Breast epithelium (tissue), 4 donors: Measurements from ENCODE around the gene IL9R. TPM values are rescaled to one million over a fixed set of nuclear protein-coding genes. Genes with fewer than 3 reads are reported as not detected.

Source experiments
- DNase-seq, 2 donors: peaks; one replicate each; pipeline ENCODE4 v3.0.0-alpha.2; 2019; ENCODE audit warnings: low spot score in 2 of 2
- H3K27ac ChIP-seq, 2 donors: fragments of 200-600 bp; sonication (generic) in 1 of 2; one replicate each; pipeline ENCODE4 v1.5.1; 2016 to 2019; ENCODE audit warnings: mild to moderate bottlenecking in 1 of 2
- H3K27me3 ChIP-seq, 2 donors: fragments of 200-600 bp; sonication (generic) in 1 of 2; one replicate each; pipeline versions ENCODE4 v1.5.1 to v1.6.0; 2017 to 2019; ENCODE audit warnings: control low read depth in 1 of 2, mild to moderate bottlenecking in 1 of 2
- H3K36me3 ChIP-seq: fragments of 200-600 bp; one replicate; pipeline ENCODE4 v1.5.1; 2019
- H3K4me1 ChIP-seq, 2 donors: fragments of 200-600 bp; sonication (generic); one replicate each; pipeline ENCODE4 v1.5.1; 2016 to 2019; ENCODE audit warnings: control low read depth in 1 of 2
- H3K4me3 ChIP-seq, 3 donors: fragments of 200-600 bp; sonication (generic); 1 replicate in 2 of 3; 2 replicates in 1 of 3; pipeline ENCODE4 v1.5.1; 2016 to 2019; ENCODE audit warnings: mild to moderate bottlenecking in 3 of 3, moderate library complexity in 2 of 3
- H3K9me3 ChIP-seq, 2 donors: fragments of 200-600 bp; sonication (generic) in 1 of 2; one replicate each; pipeline ENCODE4 v1.5.1; 2016 to 2019; ENCODE audit warnings: control low read depth in 1 of 2
- CTCF ChIP-seq, 3 donors: fragments of 450-650 bp; IDR thresholded peaks; one replicate each; pipeline ENCODE4 v1.5.1; 2016 to 2017; ENCODE audit warnings: antibody characterized with exemption in 3 of 3, mild to moderate bottlenecking in 3 of 3, moderate library complexity in 3 of 3
- POLR2A ChIP-seq: fragments of 450-650 bp; IDR thresholded peaks from one replicate; pipeline ENCODE4 v1.6.1; 2016; ENCODE audit warnings: antibody characterized with exemption, mild to moderate bottlenecking, moderate library complexity
- POLR2AphosphoS5 ChIP-seq, 3 donors: sonication (generic); formaldehyde crosslinking; IDR thresholded peaks; one replicate each; pipeline ENCODE4 v1.6.1; 2017; ENCODE audit warnings: antibody characterized with exemption in 3 of 3
- intact Hi-C: fragments of 100-400 bp; cut with DNase I; formaldehyde crosslinking; loops from one replicate; pipeline ENCODE4 v1.15.1; 2023; ENCODE audit warnings: low total_unique reads
- total RNA-seq, 3 donors: library from RNA; depleted of rRNA; stranded (reverse); fragments of >200 nt; gene quantifications; one replicate each; pipeline ENCODE4 v1.1.0, GENCODE V29; 2016

Gene IL9R
- total RNA-seq, 3 donors from 2014 or later = 0.16 to 0.44 (median 0.33) TPM

GRCh38 chrX:156001667-156002021, 4.1 kb downstream of the IL9R start:
- Histone ChIP-seq H3K9me3 (no peaks in the 10 kb centered on the region), H3K4me3 (no peak overlapping the region), H3K27ac (no peak overlapping the region), H3K4me1 (no peaks in the 10 kb centered on the region), H3K27me3 (peaks cover 0 to 4% of the 10 kb centered on the region in 2 donors), H3K36me3 (no peaks in the 10 kb centered on the region)
- TF ChIP-seq CTCF (IDR thresholded peaks at IDR 0.05) = no peak
- no peak for TF ChIP-seq POLR2A
- no peak for TF ChIP-seq POLR2AphosphoS5 (IDR thresholded peaks at IDR 0.05)
- intact Hi-C loops = no loop called here
- DNase-seq = no peak

- Histone ChIP-seq H3K27ac (no peak overlapping the region), H3K36me3 (no peaks in the 10 kb centered on the region), H3K4me1 (no peaks in the 10 kb centered on the region), H3K4me3 (no peak overlapping the region), H3K9me3 (no peaks in the 10 kb centered on the region), H3K27me3 (peaks cover 0 to 4% of the 10 kb centered on the region in 2 donors)
- TF ChIP-seq CTCF (IDR thresholded peaks at IDR 0.05) = no peak
- TF ChIP-seq POLR2AphosphoS5 (IDR thresholded peaks at IDR 0.05) = no peak
- no peak for TF ChIP-seq POLR2A
- no peak for DNase-seq
- intact Hi-C loops = no loop called here
Measured at GRCh38 chrX:156002507-156002906, 5.0 kb downstream of the IL9R start.

GRCh38 chrX:156003486-156004185, 6.1 kb downstream of the IL9R start:
- Histone ChIP-seq H3K27me3 (peaks cover 0 to 4% of the 10 kb centered on the region in 2 donors), H3K4me3 (no peak overlapping the region), H3K4me1 (no peaks in the 10 kb centered on the region), H3K36me3 (no peaks in the 10 kb centered on the region), H3K27ac (no peak overlapping the region), H3K9me3 (no peaks in the 10 kb centered on the region)
- no peak for TF ChIP-seq POLR2AphosphoS5 (IDR thresholded peaks at IDR 0.05)
- no peak for TF ChIP-seq CTCF (IDR thresholded peaks at IDR 0.05)
- no peak for TF ChIP-seq POLR2A
- DNase-seq = no peak
- intact Hi-C loops = no loop called here

- H3K27me3 ChIP-seq = peaks cover 0 to 3% of the 10 kb centered on the region in 2 donors
Measured at GRCh38 chrX:156004256-156004655, 6.8 kb downstream of the IL9R start.

More at GRCh38 chrX:156004256-156004655, 6.8 kb downstream of the IL9R start:
- DNase-seq = no peak
- Histone ChIP-seq H3K36me3 (no peaks in the 10 kb centered on the region), H3K27ac (no peak overlapping the region), H3K4me3 (no peak overlapping the region), H3K4me1 (no peaks in the 10 kb centered on the region), H3K9me3 (no peaks in the 10 kb centered on the region)
- no peak for TF ChIP-seq POLR2AphosphoS5 (IDR thresholded peaks at IDR 0.05)
- TF ChIP-seq CTCF (IDR thresholded peaks at IDR 0.05) = no peak
- no peak for TF ChIP-seq POLR2A
- intact Hi-C loops = no loop called here
